ENCODE data around the gene HAUS7.

The HAUS7 gene

DNA sequence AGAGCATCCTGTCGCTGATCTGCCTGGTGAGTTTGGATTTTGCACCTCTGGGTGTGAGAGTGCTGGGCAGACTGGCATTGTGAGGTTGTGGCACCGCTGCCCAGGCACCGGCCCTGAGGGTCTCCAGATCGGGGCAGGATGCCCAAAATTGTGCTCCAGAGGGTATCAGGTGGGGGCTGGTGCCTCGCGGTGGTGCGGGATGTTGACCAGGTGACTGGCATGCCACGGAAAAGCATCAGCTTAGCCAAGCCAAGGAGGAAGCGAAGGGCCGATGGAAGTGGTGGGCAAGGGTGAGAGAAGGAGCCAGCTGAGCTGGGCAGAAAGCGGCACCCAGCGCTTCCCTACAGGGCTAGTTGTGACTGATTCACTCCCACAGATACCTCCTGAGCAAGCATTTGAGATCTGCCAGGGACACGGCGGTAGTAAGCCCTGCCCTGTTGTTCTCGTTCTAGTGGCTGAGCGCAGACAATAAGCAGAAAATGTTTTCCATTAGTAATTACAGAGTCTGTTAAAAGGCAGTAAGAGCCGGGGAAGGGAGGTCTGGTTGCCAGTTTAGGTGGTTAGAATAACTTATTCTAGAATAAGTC, 58.3 kb downstream of the HAUS7 start:
- Histone ChIP-seq H3K4me2 (ENCODE audit: low read length) (peak overlapping the region; percentile 77), H3F3A (ENCODE audit: control insufficient read depth, insufficient read depth) (no peaks in the 10 kb centered on the region), H3K27ac (ENCODE audit: low read depth, low read length) (no peak overlapping the region), H3K4me3 (ENCODE audit: low read length) (peak overlapping the region; percentile 74), H3K4me1 (ENCODE audit: control insufficient read depth, low read length) (peaks cover 19% of the 10 kb centered on the region), H3K27me3 (ENCODE audit: control insufficient read depth, low read length) (no peaks in the 10 kb centered on the region), H3K36me3 (ENCODE audit: control insufficient read depth, low read length) (no peaks in the 10 kb centered on the region), H3K9me2 (replicated peaks; ENCODE audit: control insufficient read depth, low read length) (no peaks in the 10 kb centered on the region), H3K9me3 (ENCODE audit: control insufficient read depth, insufficient read depth, low read length) (no peaks in the 10 kb centered on the region), H4K20me1 (ENCODE audit: control insufficient read depth, insufficient read depth, low read depth, low read length) (no peaks in the 10 kb centered on the region), H3K79me2 (ENCODE audit: control insufficient read depth, low read length) (peaks cover 3% of the 10 kb centered on the region; the same call in 1 of the 2 replicates)
- TF ChIP-seq, protein P1, sequence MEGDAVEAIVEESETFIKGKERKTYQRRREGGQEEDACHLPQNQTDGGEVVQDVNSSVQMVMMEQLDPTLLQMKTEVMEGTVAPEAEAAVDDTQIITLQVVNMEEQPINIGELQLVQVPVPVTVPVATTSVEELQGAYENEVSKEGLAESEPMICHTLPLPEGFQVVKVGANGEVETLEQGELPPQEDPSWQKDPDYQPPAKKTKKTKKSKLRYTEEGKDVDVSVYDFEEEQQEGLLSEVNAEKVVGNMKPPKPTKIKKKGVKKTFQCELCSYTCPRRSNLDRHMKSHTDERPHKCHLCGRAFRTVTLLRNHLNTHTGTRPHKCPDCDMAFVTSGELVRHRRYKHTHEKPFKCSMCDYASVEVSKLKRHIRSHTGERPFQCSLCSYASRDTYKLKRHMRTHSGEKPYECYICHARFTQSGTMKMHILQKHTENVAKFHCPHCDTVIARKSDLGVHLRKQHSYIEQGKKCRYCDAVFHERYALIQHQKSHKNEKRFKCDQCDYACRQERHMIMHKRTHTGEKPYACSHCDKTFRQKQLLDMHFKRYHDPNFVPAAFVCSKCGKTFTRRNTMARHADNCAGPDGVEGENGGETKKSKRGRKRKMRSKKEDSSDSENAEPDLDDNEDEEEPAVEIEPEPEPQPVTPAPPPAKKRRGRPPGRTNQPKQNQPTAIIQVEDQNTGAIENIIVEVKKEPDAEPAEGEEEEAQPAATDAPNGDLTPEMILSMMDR (IDR thresholded peaks at IDR 0.05; ENCODE audit: low read depth, low read length, poor library complexity, severe bottlenecking), result no peak
- no peak for TF ChIP-seq EZH2phosphoT487 (IDR thresholded peaks at IDR 0.05; ENCODE audit: borderline replicate concordance, low read length)

DNA sequence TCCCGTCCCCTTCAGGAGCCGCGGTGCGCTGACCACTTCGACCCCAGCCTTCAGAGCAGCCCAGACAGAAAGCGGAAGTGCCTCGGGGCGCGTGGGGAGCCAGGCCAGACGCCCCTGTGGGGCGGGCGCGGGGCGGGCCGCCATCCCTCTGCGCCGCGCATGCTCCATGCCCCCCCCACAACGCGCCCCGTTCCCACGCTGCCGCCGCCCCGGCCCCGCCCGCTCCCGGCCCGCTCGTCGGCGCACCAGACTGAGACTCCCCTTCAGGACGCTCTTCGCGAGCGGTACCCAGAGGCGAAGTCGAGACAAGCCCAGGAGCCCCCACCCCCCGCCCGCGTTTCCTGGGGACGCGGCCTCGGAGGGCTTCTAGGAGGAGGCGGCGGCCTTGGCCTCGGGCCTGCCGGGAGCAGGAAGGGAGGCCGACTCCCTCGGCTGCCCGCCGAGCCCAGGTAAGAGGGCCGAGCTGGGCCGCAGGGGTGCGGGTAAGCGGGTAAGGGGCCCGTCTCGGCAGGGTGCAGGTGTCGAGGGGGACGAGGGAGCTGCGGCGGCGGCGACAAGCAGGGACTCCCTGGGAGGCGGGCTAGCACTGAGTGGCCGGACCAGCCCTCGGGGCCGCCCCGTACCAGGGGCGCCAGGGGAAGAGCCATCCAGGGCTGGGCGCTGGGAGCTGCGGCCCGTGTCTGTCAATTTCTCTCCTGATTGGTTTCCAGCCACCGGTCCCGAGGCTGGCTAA, 59.0 kb downstream of the HAUS7 start, which contains the start of gene ZFP92:
Gene ZFP92, plus strand, starts transcription at position 218 of the 733 bp plus-strand sequence. CDS start 6,851 bp downstream, outside the sequence.
- Histone ChIP-seq H4K20me1 (ENCODE audit: control insufficient read depth, insufficient read depth, low read depth, low read length) (no peaks in the 10 kb centered on the region), H3K9me3 (ENCODE audit: control insufficient read depth, insufficient read depth, low read length) (no peaks in the 10 kb centered on the region), H3K36me3 (ENCODE audit: control insufficient read depth, low read length) (no peaks in the 10 kb centered on the region), H3K4me2 (ENCODE audit: low read length) (peak within 1 kb of the TSS; percentile 77), H3K27ac (ENCODE audit: low read depth, low read length) (no peak within 1 kb of the TSS), H3F3A (ENCODE audit: control insufficient read depth, insufficient read depth) (no peaks in the 10 kb centered on the region), H3K79me2 (ENCODE audit: control insufficient read depth, low read length) (peaks cover 3% of the 10 kb centered on the region; the same call in 1 of the 2 replicates), H3K9me2 (replicated peaks; ENCODE audit: control insufficient read depth, low read length) (no peaks in the 10 kb centered on the region), H3K4me3 (ENCODE audit: low read length) (peak within 1 kb of the TSS; percentile 74), H3K4me1 (ENCODE audit: control insufficient read depth, low read length) (peaks cover 19% of the 10 kb centered on the region), H3K27me3 (ENCODE audit: control insufficient read depth, low read length) (no peaks in the 10 kb centered on the region)
- TF ChIP-seq EZH2phosphoT487 (IDR thresholded peaks at IDR 0.05; ENCODE audit: borderline replicate concordance, low read length), result no peak
- TF ChIP-seq, protein P1 (IDR thresholded peaks at IDR 0.05; ENCODE audit: low read depth, low read length, poor library complexity, severe bottlenecking), result no peak

GRCh38 chrX:153410888-153411254, 59.5 kb downstream of the HAUS7 start:
- peak overlapping the region; percentile 77 for H3K4me2 ChIP-seq (ENCODE audit: low read length)
- H3K36me3 ChIP-seq (ENCODE audit: control insufficient read depth, low read length), result no peaks in the 10 kb centered on the region
- H3F3A ChIP-seq (ENCODE audit: control insufficient read depth, insufficient read depth), result no peaks in the 10 kb centered on the region
- H3K9me3 ChIP-seq (ENCODE audit: control insufficient read depth, insufficient read depth, low read length), result no peaks in the 10 kb centered on the region
- H3K4me1 ChIP-seq (ENCODE audit: control insufficient read depth, low read length), result peaks cover 19% of the 10 kb centered on the region
- peak overlapping the region; percentile 74 for H3K4me3 ChIP-seq (ENCODE audit: low read length)
- H3K27me3 ChIP-seq (ENCODE audit: control insufficient read depth, low read length), result no peaks in the 10 kb centered on the region
- H4K20me1 ChIP-seq (ENCODE audit: control insufficient read depth, insufficient read depth, low read depth, low read length), result no peaks in the 10 kb centered on the region
- TF ChIP-seq, protein P1 (IDR thresholded peaks at IDR 0.05; ENCODE audit: low read depth, low read length, poor library complexity, severe bottlenecking), result no peak
- no peak for TF ChIP-seq EZH2phosphoT487 (IDR thresholded peaks at IDR 0.05; ENCODE audit: borderline replicate concordance, low read length)
- no peaks in the 10 kb centered on the region for H3K9me2 ChIP-seq (replicated peaks; ENCODE audit: control insufficient read depth, low read length)
- H3K79me2 ChIP-seq (ENCODE audit: control insufficient read depth, low read length), result peaks cover 3% of the 10 kb centered on the region; the same call in 1 of the 2 replicates
- no peak overlapping the region for H3K27ac ChIP-seq (ENCODE audit: low read depth, low read length)
